ENCODE data around the gene SMPD2.
"Not testable (repeated sequence)": the region's sequence is repeated elsewhere in the genome, so short reads cannot be mapped to it uniquely, and the experiment has no call there.

The SMPD2 gene

DNA sequence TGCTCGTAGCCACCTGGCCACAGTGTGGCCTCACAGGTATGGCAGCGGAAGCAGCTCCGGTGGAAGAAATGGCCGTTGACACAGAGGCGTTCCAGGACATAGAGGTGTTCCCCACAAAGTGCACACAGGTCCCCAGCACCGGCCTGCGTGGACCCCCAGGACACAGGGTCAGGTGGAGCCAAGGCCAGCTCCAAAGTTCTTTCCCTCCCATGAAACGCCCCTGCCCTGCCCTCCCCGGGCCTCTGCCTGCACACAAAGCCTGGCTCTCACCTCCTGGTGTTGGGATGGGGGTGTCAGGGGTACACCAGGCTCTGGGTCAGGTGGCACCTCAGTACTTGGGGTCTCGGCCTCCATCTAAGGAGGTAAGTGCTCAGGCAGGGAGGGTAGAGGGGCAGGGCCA is 6.6 kb downstream of the SMPD2 start:
- DNase-seq = no peak

DNA sequence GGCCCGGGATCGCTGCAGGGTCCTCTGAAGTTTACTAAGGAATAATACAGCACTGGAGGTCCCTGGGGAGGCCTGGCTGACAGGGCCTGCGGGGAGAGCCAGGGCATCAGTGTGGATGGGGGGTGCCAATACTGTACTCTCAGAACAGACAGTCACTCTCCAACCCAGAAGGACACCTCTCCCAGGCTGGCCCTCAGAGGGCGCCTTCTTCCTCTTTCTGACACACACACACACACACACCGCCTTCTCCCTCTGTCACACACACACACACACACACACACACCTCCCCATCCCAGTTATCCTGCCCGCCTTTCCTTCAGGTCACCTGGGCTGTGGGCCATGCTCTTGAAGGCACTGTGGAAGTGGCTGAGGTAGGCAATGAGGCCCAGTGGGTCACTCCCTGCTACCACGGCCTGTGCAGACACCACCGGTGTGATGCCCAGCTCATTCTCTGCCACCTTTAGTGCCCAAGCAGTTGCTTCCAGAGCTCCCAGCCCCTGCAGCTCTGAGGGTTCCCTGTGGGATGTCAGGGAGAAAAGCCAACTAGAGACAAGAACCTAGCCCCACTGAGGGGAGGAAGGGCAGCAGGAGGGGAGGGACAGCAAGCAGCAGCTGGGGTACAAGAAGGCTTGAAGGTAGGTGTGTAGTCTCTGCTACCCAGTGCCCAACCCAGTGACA is 7.5 kb downstream of the SMPD2 start:
- no peak for DNase-seq

DNA sequence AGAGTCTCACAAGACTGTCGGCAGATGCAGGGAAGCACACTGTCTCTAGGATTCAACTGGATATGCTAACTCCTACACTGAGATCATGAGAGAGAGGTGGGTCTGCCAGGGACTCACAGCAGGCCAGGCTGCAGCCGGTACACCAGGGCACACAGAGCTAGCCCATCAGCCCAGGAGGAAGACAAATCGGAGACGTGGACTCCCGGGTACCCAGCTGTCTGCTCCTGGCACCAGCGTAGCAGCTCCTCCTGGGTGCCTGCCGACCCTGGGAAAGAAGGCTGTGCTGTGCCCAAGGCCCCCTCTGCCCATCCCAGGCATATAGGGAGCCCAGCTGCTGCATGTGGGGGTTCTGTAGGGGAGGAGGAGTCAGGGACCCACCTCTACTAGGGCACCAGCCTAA is 8.1 kb downstream of the SMPD2 start:
- DNase-seq = no peak

- DNase-seq = no peak
Observed at GRCh38 chr6:109449064-109449794, 8.7 kb downstream of the SMPD2 start.

DNA sequence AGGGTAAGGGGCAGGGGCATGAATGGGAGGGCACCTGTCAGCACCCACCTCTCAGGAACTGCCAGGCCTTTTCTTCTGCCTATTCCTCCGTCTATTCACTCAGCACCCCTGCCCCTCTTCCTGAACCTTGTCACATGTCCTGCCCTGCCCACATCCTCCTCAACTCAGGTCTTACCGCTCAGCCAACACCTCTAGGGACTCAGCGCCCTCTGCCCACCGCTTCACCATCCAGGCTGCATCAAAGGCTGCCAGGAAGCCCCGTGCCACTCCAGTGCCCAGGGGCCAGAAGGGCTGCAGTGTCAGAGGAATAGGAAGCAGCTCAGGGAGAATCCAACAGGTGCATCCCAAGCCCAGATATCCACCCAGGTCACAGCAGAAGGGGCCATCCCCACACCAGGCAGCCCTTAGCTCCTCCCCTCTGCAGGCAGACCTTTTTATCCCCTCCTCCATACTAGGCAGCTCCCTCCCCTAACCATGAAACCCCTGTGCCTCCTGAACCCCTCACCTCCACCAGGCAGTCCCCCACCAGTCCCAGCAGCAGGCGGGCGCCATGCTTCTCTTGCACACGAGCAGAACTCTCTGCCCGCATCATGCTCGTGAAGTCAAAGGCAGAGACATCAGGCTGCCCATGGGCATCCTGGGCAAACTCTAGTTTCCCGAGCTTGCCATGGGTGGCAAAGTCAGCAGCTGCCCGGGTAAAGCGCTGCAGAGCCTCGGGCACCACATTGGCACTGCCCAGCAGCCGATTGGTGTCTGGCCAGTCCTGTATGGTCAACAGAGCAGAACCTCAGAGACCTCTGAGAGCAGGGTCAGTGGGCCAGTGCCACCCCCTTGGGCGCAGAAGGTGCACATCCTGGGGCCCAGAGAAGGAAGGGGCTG is 9.5 kb downstream of the SMPD2 start:
- no peak for DNase-seq

DNA sequence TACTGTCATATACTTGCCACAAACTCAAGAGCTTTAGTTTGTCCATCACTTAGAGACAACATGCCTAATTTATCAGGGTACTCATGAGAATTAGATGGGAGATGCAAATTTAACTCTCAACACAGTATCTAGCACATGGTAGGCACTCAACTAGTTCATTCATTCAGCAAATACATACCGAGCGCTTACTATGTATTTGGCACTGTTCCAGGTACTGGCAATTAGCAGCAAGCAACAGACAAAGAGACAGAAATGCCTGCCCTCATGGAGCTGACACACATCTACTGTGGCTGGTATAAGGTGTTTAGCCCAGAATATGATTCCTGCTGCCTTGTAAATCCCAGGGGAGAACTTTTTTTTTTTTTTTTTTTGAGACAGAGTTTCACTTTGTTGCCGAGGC is 10.3 kb downstream of the SMPD2 start:
- no peak for DNase-seq

DNA sequence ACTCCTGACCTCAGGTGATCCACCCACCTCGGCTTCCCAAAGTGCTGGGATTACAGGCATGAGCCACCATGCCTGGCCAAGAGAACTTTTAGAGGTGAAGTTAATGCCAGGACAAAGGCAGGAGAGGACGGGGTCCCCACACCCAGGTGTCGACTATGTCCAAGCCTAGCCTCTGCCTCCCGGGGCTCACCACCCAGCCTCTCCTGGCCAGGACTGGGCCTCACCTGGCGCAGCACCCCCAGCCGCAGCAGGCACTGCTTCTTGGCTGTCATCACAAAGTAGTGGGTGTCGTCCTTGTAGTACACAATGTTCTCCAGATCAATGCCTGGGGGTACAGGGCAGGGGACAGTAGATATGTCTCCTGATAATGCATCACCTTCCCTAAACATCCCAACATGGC is 10.9 kb downstream of the SMPD2 start:
- DNase-seq = no peak

GRCh38 chr6:109452181-109452580 is 11.7 kb downstream of the SMPD2 start:
- no peak for DNase-seq

DNA sequence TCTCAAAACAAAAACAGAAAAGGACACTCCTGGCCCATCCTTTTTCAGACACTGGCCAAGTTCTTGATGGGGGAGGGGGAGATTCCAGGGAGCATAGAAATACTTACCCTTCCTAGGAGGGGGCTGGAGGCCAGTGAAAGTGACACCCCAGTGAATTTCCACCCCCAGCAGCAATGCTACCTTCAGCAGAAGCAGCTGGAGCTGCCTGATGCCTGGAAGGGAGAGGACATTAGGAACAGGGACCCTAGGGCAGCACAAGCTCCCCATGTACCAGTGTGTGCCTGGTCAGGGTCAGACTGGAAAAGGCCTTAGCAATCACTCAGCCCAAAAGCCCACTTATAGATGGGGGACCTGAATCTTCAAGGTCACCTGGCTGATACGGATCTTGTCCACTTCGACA is 12.6 kb downstream of the SMPD2 start:
- no peak for DNase-seq

DNA sequence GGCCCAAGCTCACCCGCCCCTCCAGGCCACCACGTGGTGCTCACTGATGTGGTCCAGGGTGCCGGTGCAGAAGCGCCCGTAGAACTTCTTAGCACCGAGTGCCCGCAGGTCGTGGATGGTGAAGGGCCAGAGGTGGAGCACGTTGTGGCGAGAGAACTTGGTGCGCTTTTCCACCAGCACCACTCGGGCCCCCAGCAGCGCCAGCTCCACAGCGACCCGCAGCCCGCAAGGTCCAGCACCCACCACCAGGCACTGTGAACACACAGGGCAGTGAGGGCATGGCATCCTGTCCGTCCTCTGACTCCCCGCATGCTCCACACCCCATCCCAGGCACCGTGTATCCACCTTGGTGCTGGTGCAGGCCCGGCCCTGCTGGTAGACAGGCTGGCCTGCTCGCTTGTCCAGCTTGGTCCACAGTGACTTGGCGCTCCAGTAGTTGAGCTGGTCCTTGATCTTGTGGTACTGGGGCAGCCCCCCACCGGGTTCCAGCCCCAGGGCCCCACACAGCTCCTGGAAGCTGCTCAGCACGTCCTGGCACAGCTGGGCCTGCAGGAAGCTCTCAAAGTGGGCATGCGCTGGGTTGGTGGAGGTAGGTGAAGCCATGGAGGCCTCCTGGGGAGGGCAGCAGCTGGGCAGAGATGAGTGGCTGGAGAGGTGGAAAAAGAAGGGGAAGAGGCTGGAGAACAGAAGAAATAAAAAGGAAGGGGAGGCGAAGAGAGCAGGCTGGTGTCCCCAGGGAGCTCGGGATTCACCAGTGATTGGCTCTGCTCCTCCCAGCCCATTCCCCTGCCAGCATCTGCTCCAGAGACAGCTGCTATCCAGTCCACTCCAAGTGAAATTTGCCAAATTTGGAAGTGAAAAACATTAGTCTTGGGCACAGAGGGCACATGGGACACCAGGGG is 13.3 kb downstream of the SMPD2 start:
- no peak for DNase-seq

GRCh38 chr6:109454496-109455436 is 14.2 kb downstream of the SMPD2 start:
- no peak for DNase-seq

DNA sequence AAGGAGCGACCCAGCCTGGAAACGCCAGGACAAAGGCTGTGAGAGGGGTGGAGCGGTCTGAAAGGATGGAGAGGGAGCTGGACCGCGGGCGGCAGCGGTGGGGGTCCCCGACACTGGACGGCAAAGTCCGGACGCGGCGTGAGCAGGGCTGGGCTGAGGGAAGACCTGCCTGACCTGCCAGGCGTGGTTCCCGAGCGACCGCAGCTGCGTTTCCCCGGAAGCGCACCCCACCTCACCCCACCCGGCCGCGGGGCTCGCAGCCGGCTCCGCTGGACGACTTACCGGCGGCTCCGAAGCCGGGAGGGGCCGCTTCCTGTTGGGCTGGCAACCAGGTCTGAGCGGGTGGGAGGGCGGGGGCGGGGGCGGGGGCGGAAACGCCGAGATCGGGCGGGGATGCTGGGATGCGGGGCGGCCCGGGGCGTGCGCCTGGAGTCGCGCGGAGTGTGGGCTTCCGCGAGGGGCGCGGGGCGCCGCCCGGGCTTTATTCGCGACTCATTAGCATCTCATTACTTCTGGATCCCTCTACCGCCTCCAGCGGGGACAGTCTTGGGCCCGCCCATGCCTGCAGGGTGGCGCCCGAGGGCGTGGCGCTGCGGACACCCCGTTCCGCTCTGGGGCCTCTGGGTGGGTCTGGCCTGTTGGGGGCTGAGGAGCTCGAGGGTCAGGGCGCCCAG is 15.1 kb downstream of the SMPD2 start, which contains the start of gene MICAL1:
Gene MICAL1 (minus strand): TSS at position 336 of the 674 bp plus-strand sequence. CDS start 1,576 bp downstream, outside the sequence.
- peak; percentile 64 for DNase-seq

- no peak for DNase-seq
Observed at GRCh38 chr6:109456111-109456583, 15.6 kb downstream of the SMPD2 start.

- no peak for DNase-seq
Observed at GRCh38 chr6:109456710-109457561, 16.4 kb downstream of the SMPD2 start.

GRCh38 chr6:109457562-109457996 is 17.1 kb downstream of the SMPD2 start:
- DNase-seq = no peak

DNA sequence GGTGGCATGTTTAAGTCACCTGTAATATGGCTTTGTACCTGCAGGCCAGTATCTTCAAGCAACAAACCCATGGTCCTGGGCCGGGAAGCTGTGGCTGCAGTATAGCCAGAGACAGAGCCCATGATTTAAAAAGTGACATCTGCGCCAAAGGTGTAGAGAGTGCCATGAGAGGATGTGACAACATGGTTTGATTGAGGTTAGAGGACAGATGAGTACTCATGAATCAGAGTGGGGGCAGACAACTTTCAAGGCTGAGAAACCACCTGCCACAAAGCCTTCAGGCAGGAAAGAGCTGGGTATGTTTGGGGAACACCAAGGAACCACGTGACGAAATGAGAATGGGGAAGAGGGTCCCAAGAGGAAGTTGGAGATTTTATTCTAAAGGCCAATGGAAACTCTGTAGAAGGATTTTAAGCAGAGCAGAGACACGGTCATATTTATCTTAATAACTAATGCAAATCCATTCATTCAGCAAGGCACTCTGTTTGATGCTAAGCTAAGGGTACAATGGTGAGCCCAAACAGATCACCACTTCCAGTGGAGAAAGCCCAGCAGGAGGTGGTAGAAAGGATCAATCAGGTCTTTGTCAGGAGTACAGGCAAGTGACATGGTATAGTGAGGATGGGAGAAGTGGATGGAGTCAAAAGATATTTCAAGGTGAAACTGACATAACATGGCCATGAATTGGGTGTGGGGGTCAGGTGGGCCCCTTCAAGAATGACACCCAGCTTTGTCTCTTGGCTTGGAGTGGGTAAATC is 18.4 kb downstream of the SMPD2 start:
- no peak for DNase-seq

GRCh38 chr6:109460161-109460829 is 19.8 kb downstream of the SMPD2 start:
- no peak for DNase-seq

GRCh38 chr6:109461205-109461604 is 20.7 kb downstream of the SMPD2 start:
- not testable (repeated sequence) for DNase-seq
